Activated CD4-positive, alpha-beta memory T cell treated with anti-CD3 and anti-CD28 coated beads for 36 hours (primary cell): ENCODE measurements around the gene C1orf167. TPM values are rescaled to one million over a fixed set of nuclear protein-coding genes. Genes with fewer than 3 reads are reported as not detected.

Experiments
- CTCF ChIA-PET: fragments of 350-600 bp; sonication (Branson Sonifier 250); formaldehyde crosslinking; loops from one replicate; lab custom pipeline; 2021; ENCODE audit warnings: antibody characterized with exemption, inconsistent platforms; lab: Charles Lee
- POLR2A ChIA-PET: fragments of 350-600 bp; sonication (Branson Sonifier 250); formaldehyde crosslinking; loops from one replicate; lab custom pipeline; 2021; ENCODE audit warnings: antibody characterized with exemption; lab: Charles Lee
- DNase-seq: peaks from one replicate; pipeline ENCODE4 v3.0.0-alpha.2; 2020
- H3K27ac Mint-ChIP-seq: one replicate; pipeline ENCODE4 v1.8.0; 2021; ENCODE audit warnings: mixed read lengths
- H3K27me3 Mint-ChIP-seq: one replicate; pipeline ENCODE4 v1.8.0; 2021; ENCODE audit warnings: mixed read lengths
- H3K36me3 Mint-ChIP-seq: one replicate; pipeline ENCODE4 v1.8.0; 2021; ENCODE audit warnings: mixed read lengths
- H3K4me1 Mint-ChIP-seq: one replicate; pipeline ENCODE4 v1.8.0; 2021; ENCODE audit warnings: low read depth, mixed read lengths
- H3K4me3 Mint-ChIP-seq: one replicate; pipeline ENCODE4 v1.8.0; 2021; ENCODE audit warnings: mild to moderate bottlenecking, mixed read lengths
- H3K9me3 Mint-ChIP-seq: one replicate; pipeline ENCODE4 v1.8.0; 2021; ENCODE audit warnings: mixed read lengths
- intact Hi-C: fragments of 100-400 bp; cut with micrococcal nuclease; formaldehyde crosslinking; loops from one replicate; pipeline ENCODE4 v1.15.1; 2023
- total RNA-seq, 2 experiments: library from RNA; stranded (reverse); gene quantifications; one replicate each; pipeline ENCODE4 v1.2.3, GENCODE V29; 2021

Gene C1orf167
- total RNA-seq, 2 experiments from 2014 or later, result not detected

- no peak for DNase-seq
- no peaks in the 10 kb centered on the region for H3K27me3 Mint-ChIP-seq
- intact Hi-C loops, result no loop called here
- H3K27ac Mint-ChIP-seq, result no peak overlapping the region
- H3K4me3 Mint-ChIP-seq, result no peak overlapping the region
- H3K36me3 Mint-ChIP-seq, result peaks cover 1% of the 10 kb centered on the region
- POLR2A ChIA-PET, result interaction anchor here (1.0 kb wide), 1 partner anchor 15 kb away, joined by 3 read pairs; no protein-coding TSS in a partner anchor
- H3K9me3 Mint-ChIP-seq, result no peaks in the 10 kb centered on the region
- no peaks in the 10 kb centered on the region for H3K4me1 Mint-ChIP-seq
- CTCF ChIA-PET, result no interaction called here
Observed at GRCh38 chr1:11788549-11789053, 26.6 kb downstream of the C1orf167 start.

- ChIA-PET POLR2A (interaction anchor here (1.0 kb wide), 1 partner anchor 14 kb away, joined by 3 read pairs; no protein-coding TSS in a partner anchor), CTCF (no interaction called here)
- Mint-ChIP-seq H3K9me3 (no peaks in the 10 kb centered on the region), H3K27me3 (no peaks in the 10 kb centered on the region), H3K4me1 (no peaks in the 10 kb centered on the region), H3K4me3 (no peak overlapping the region), H3K36me3 (peaks cover 3% of the 10 kb centered on the region), H3K27ac (peak overlapping the region; percentile 42)
- intact Hi-C loops, result no loop called here
- DNase-seq, result no peak
Observed at GRCh38 chr1:11789126-11790067, 27.4 kb downstream of the C1orf167 start.

- Mint-ChIP-seq H3K27ac (peak overlapping the region; percentile 56), H3K4me3 (no peak overlapping the region), H3K27me3 (no peaks in the 10 kb centered on the region), H3K36me3 (peaks cover 8% of the 10 kb centered on the region), H3K9me3 (no peaks in the 10 kb centered on the region), H3K4me1 (no peaks in the 10 kb centered on the region)
- DNase-seq, result no peak
- CTCF ChIA-PET, result no interaction called here
- POLR2A ChIA-PET, result no interaction called here
- intact Hi-C loops, result no loop called here
Observed at GRCh38 chr1:11790101-11790879, 28.3 kb downstream of the C1orf167 start.

GRCh38 chr1:11790880-11791715, 29.1 kb downstream of the C1orf167 start:
- no peak overlapping the region for H3K4me3 Mint-ChIP-seq
- H3K4me1 Mint-ChIP-seq, result no peaks in the 10 kb centered on the region
- ChIA-PET CTCF (no interaction called here), POLR2A (no interaction called here)
- intact Hi-C loops, result no loop called here
- H3K9me3 Mint-ChIP-seq, result no peaks in the 10 kb centered on the region
- peak overlapping the region; percentile 56 for H3K27ac Mint-ChIP-seq
- peak; percentile 15 for DNase-seq
- H3K36me3 Mint-ChIP-seq, result peaks cover 13% of the 10 kb centered on the region
- H3K27me3 Mint-ChIP-seq, result no peaks in the 10 kb centered on the region

- Mint-ChIP-seq H3K9me3 (no peaks in the 10 kb centered on the region), H3K27me3 (no peaks in the 10 kb centered on the region), H3K4me1 (no peaks in the 10 kb centered on the region), H3K27ac (no peak overlapping the region), H3K36me3 (peaks cover 13% of the 10 kb centered on the region), H3K4me3 (no peak overlapping the region)
- POLR2A ChIA-PET, result no interaction called here
- DNase-seq, result no peak
- intact Hi-C loops, result no loop called here
- CTCF ChIA-PET, result no interaction called here
Observed at GRCh38 chr1:11792106-11792505, 30.1 kb downstream of the C1orf167 start.

- ChIA-PET CTCF (interaction anchor here (0.9 kb wide), 1 partner anchor 8 kb away, joined by 4 read pairs; no protein-coding TSS in a partner anchor), POLR2A (no interaction called here)
- no peaks in the 10 kb centered on the region for H3K27me3 Mint-ChIP-seq
- no peak overlapping the region for H3K27ac Mint-ChIP-seq
- H3K4me1 Mint-ChIP-seq, result no peaks in the 10 kb centered on the region
- peaks cover 13% of the 10 kb centered on the region for H3K36me3 Mint-ChIP-seq
- intact Hi-C loops, result no loop called here
- no peak for DNase-seq
- no peaks in the 10 kb centered on the region for H3K9me3 Mint-ChIP-seq
- H3K4me3 Mint-ChIP-seq, result no peak overlapping the region
Observed at GRCh38 chr1:11793819-11794218, 31.8 kb downstream of the C1orf167 start.

- H3K27ac Mint-ChIP-seq, result no peak overlapping the region
- H3K4me3 Mint-ChIP-seq, result no peak overlapping the region
- peaks cover 13% of the 10 kb centered on the region for H3K36me3 Mint-ChIP-seq
- POLR2A ChIA-PET, result no interaction called here
- intact Hi-C loops, result no loop called here
- CTCF ChIA-PET, result interaction anchor here (0.9 to 1.1 kb wide), 2 partner anchors 9 to 44 kb away, joined by 3 to 4 read pairs; no protein-coding TSS in a partner anchor
- DNase-seq, result no peak
- no peaks in the 10 kb centered on the region for H3K4me1 Mint-ChIP-seq
- no peaks in the 10 kb centered on the region for H3K9me3 Mint-ChIP-seq
- no peaks in the 10 kb centered on the region for H3K27me3 Mint-ChIP-seq
Observed at GRCh38 chr1:11794446-11795237, 32.6 kb downstream of the C1orf167 start.

GRCh38 chr1:11795238-11795890, 33.4 kb downstream of the C1orf167 start:
- Mint-ChIP-seq H3K36me3 (peaks cover 13% of the 10 kb centered on the region), H3K4me3 (no peak overlapping the region), H3K4me1 (no peaks in the 10 kb centered on the region), H3K9me3 (no peaks in the 10 kb centered on the region), H3K27ac (no peak overlapping the region), H3K27me3 (no peaks in the 10 kb centered on the region)
- no peak for DNase-seq
- CTCF ChIA-PET, result interaction anchor here (1.1 kb wide), 1 partner anchor 43 kb away, joined by 3 read pairs; no protein-coding TSS in a partner anchor
- POLR2A ChIA-PET, result no interaction called here
- intact Hi-C loops, result no loop called here

- H3K4me1 Mint-ChIP-seq, result no peaks in the 10 kb centered on the region
- H3K9me3 Mint-ChIP-seq, result no peaks in the 10 kb centered on the region
- ChIA-PET CTCF (interaction anchor here (0.6 to 1.1 kb wide), 2 partner anchors 42 to 455 kb away, joined by 3 read pairs; no protein-coding TSS in a partner anchor), POLR2A (no interaction called here)
- intact Hi-C loops, result no loop called here
- no peak for DNase-seq
- no peak overlapping the region for H3K27ac Mint-ChIP-seq
- peaks cover 19% of the 10 kb centered on the region for H3K36me3 Mint-ChIP-seq
- no peak overlapping the region for H3K4me3 Mint-ChIP-seq
- no peaks in the 10 kb centered on the region for H3K27me3 Mint-ChIP-seq
Observed at GRCh38 chr1:11796036-11796828, 34.2 kb downstream of the C1orf167 start.
